ENCODE measurements around the gene WNT2.

WNT2 gene

DNA sequence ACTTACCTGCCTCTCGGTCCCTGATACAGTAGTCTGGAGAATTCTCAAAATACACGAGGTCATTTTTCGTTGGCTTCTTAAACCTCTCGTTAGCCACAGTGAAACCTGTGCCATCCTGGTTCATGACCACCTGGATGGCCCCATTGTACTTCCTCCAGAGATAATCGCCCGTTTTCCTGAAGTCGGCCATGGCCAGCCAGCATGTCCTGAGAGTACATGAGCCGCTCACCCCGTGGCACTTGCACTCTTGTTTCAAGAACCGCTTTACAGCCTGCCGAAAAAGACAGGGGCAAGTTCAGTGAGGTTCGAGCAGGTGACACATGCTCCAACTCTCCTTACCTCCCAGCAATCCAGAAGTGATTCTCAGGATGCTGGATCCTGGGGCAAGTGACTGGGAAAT, 25.3 kb downstream of the WNT2 start:
- Histone ChIP-seq H2AFZ (no peak overlapping the region), H3K9me3 (ENCODE audit: control insufficient read depth, low read length) (no peaks in the 10 kb centered on the region), H3K4me1 (no peaks in the 10 kb centered on the region), H3K9ac (no peak overlapping the region), H3K36me3 (ENCODE audit: control insufficient read depth, insufficient read depth, low read length) (no peaks in the 10 kb centered on the region), H3K27me3 (ENCODE audit: control insufficient read depth, insufficient read depth, low read length) (no peaks in the 10 kb centered on the region), H3K27ac (no peak overlapping the region), H3K79me2 (no peaks in the 10 kb centered on the region), H3K4me3 (ENCODE audit: low read depth, low read length) (no peak overlapping the region), H3K4me2 (ENCODE audit: low read length) (no peak overlapping the region)
- TF ChIP-seq, protein P1, sequence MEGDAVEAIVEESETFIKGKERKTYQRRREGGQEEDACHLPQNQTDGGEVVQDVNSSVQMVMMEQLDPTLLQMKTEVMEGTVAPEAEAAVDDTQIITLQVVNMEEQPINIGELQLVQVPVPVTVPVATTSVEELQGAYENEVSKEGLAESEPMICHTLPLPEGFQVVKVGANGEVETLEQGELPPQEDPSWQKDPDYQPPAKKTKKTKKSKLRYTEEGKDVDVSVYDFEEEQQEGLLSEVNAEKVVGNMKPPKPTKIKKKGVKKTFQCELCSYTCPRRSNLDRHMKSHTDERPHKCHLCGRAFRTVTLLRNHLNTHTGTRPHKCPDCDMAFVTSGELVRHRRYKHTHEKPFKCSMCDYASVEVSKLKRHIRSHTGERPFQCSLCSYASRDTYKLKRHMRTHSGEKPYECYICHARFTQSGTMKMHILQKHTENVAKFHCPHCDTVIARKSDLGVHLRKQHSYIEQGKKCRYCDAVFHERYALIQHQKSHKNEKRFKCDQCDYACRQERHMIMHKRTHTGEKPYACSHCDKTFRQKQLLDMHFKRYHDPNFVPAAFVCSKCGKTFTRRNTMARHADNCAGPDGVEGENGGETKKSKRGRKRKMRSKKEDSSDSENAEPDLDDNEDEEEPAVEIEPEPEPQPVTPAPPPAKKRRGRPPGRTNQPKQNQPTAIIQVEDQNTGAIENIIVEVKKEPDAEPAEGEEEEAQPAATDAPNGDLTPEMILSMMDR (IDR thresholded peaks at IDR 0.05) = no peak

DNA sequence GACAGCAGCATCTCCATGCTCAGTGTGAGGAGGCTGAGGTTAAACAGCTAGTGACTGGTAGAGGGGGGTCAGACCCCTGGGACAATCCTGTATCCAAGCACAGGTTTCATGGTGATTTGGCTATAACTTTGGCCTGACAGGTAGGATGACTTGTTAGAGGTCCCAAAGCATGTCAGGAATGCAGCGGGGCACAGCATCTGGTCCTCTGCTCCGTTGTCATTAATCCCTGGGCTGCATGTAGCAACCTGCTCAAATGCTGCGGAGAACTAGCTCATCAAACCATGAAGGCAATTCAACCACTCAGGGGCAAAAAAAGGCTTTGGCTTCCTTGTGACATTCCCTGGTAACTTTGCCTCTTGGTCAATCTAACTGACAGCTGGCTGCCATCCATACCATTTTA, 26.8 kb downstream of the WNT2 start:
- Histone ChIP-seq H3K36me3 (ENCODE audit: control insufficient read depth, insufficient read depth, low read length) (no peaks in the 10 kb centered on the region), H3K27ac (no peak overlapping the region), H3K9ac (no peak overlapping the region), H3K4me1 (no peaks in the 10 kb centered on the region), H2AFZ (no peak overlapping the region), H3K4me2 (ENCODE audit: low read length) (no peak overlapping the region), H3K79me2 (no peaks in the 10 kb centered on the region), H3K4me3 (ENCODE audit: low read depth, low read length) (no peak overlapping the region), H3K27me3 (ENCODE audit: control insufficient read depth, insufficient read depth, low read length) (no peaks in the 10 kb centered on the region), H3K9me3 (ENCODE audit: control insufficient read depth, low read length) (no peaks in the 10 kb centered on the region)
- TF ChIP-seq, protein P1 (IDR thresholded peaks at IDR 0.05) = no peak

DNA sequence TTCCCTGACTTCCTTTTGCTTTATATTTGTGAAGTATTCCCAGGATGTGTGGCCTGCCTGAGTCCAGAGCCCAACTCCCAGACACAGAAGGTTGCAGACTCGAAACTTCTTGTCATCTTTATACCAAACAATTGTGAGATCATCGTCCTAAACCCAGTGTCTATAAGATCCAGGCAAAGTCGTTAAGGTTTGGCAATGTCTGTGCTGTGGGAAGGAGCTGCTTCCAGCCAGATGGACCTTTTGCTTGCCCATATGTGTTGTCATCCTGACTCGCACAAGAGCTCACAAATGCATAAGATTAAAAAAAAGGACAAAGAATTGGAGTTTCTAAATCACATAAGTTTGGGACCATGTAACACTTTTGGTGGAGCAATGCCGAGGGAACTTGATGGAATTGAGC, 37.0 kb downstream of the WNT2 start:
- H3K79me2 ChIP-seq = no peaks in the 10 kb centered on the region

DNA sequence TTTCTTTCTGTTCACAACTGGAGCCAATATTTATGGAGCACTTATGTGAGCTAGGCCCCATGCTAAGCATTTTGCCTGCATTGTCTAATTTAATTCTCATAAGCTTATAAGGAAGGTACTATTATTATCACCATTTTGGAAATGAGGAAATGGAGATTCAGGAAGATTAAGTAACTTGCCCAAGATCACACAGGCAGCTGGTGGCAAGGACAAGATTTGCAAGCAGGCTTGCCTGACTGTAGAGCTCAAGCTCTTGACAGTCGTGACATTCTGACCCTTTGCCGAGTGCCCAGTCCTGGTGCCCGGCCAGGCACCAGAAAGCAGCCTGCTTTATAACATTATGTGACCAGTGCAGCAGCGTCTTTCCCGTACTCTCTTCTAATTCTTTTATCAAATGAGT, 38.2 kb downstream of the WNT2 start:
- Histone ChIP-seq H3K27ac (no peak overlapping the region), H3K36me3 (ENCODE audit: control insufficient read depth, insufficient read depth, low read length) (no peaks in the 10 kb centered on the region)
- TF ChIP-seq, protein P1 (IDR thresholded peaks at IDR 0.05) = no peak

More for the DNA sequence above, 37.0 kb downstream of the WNT2 start:
- TF ChIP-seq, protein P1 (IDR thresholded peaks at IDR 0.05) = no peak
- H3K9me3 ChIP-seq (ENCODE audit: control insufficient read depth, low read length) = no peaks in the 10 kb centered on the region
- H3K4me3 ChIP-seq (ENCODE audit: low read depth, low read length) = no peak overlapping the region
- H3K36me3 ChIP-seq (ENCODE audit: control insufficient read depth, insufficient read depth, low read length) = no peaks in the 10 kb centered on the region
- H3K9ac ChIP-seq = no peak overlapping the region
- no peak overlapping the region for H3K4me2 ChIP-seq (ENCODE audit: low read length)
- H3K27ac ChIP-seq = no peak overlapping the region
- no peaks in the 10 kb centered on the region for H3K27me3 ChIP-seq (ENCODE audit: control insufficient read depth, insufficient read depth, low read length)
- no peak overlapping the region for H2AFZ ChIP-seq
- H3K4me1 ChIP-seq = no peaks in the 10 kb centered on the region

DNA sequence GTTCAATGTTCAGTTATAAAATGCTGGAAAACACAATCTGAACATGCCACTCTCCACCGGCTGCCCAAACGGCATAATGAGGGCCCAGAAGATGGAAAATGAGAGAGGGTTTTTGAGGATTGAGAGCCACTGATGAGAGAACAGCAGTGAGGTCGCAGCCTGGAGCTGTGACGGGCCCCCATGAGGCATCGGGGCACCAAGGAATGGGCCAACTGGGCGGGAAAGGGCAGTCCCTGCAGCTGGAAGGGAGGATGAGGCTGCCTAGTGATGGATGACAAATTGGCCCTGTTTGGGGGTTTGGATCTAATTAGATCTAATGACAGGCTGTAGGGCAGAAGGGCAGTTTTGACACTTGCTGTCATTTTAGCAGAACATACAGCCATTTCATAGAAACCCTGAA, 39.1 kb downstream of the WNT2 start:
- Histone ChIP-seq H3K9ac (no peak overlapping the region), H3K9me3 (ENCODE audit: control insufficient read depth, low read length) (no peaks in the 10 kb centered on the region), H2AFZ (no peak overlapping the region), H3K4me2 (ENCODE audit: low read length) (no peak overlapping the region), H3K79me2 (no peaks in the 10 kb centered on the region), H3K4me1 (no peaks in the 10 kb centered on the region), H3K4me3 (ENCODE audit: low read depth, low read length) (no peak overlapping the region), H3K27ac (no peak overlapping the region), H3K27me3 (ENCODE audit: control insufficient read depth, insufficient read depth, low read length) (no peaks in the 10 kb centered on the region), H3K36me3 (ENCODE audit: control insufficient read depth, insufficient read depth, low read length) (no peaks in the 10 kb centered on the region)
- TF ChIP-seq, protein P1 (IDR thresholded peaks at IDR 0.05) = no peak

More for the DNA sequence above, 38.2 kb downstream of the WNT2 start:
- no peaks in the 10 kb centered on the region for H3K4me1 ChIP-seq
- H3K9ac ChIP-seq = no peak overlapping the region
- H3K9me3 ChIP-seq (ENCODE audit: control insufficient read depth, low read length) = no peaks in the 10 kb centered on the region
- no peaks in the 10 kb centered on the region for H3K79me2 ChIP-seq
- no peak overlapping the region for H3K4me2 ChIP-seq (ENCODE audit: low read length)
- H3K27me3 ChIP-seq (ENCODE audit: control insufficient read depth, insufficient read depth, low read length) = no peaks in the 10 kb centered on the region
- no peak overlapping the region for H2AFZ ChIP-seq
- H3K4me3 ChIP-seq (ENCODE audit: low read depth, low read length) = no peak overlapping the region
